Measurements from ENCODE around the gene MCM5. TPM values are rescaled to one million over a fixed set of nuclear protein-coding genes. Genes with fewer than 3 reads are reported as not detected.
"Not testable (repeated sequence)": the region's sequence is repeated elsewhere in the genome, so short reads cannot be mapped to it uniquely, and the experiment has no call there.

MCM5 gene
- total RNA-seq, 1 donor from 2014 or later: 80.9 TPM

DNA sequence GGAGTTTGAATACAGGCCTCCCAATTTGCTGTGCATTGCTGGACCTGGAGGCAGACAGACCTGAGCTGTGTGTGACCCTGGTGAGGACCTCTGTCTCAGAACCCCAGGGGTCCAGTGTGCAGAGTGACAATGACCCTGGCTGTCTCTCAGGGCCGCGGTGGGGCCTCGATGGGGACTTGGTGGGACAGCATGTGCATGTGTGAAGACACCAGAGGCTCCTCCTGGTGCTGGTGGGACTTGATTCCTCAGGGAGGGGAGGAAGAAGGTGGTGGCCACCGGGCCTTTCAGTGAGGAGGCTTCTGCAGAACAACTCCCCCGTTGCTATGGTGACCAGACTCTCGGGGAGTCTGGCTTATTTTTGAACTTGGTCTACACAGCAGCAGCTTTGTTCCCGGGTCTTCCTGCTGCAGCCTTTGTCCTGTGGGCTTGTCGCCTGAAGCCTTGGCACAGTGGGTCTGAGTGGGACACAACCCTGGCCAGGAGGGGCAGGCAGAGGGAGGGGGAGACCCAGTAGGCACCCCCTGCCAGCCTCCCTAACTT lies 35.3 kb downstream of the MCM5 start:
- no peak for DNase-seq (ENCODE audit: low spot score)
- Mint-ChIP-seq H3K4me3 (ENCODE audit: unreplicated experiment) (no peak overlapping the region), H3K9me3 (ENCODE audit: unreplicated experiment) (no peaks in the 10 kb centered on the region), H3K4me1 (ENCODE audit: unreplicated experiment) (no peaks in the 10 kb centered on the region), H3K36me3 (ENCODE audit: low read depth, unreplicated experiment) (peaks cover 24% of the 10 kb centered on the region), H3K27me3 (ENCODE audit: unreplicated experiment) (peaks cover 5% of the 10 kb centered on the region), H3K27ac (ENCODE audit: unreplicated experiment) (no peak overlapping the region)
- TF ChIP-seq, protein P1, sequence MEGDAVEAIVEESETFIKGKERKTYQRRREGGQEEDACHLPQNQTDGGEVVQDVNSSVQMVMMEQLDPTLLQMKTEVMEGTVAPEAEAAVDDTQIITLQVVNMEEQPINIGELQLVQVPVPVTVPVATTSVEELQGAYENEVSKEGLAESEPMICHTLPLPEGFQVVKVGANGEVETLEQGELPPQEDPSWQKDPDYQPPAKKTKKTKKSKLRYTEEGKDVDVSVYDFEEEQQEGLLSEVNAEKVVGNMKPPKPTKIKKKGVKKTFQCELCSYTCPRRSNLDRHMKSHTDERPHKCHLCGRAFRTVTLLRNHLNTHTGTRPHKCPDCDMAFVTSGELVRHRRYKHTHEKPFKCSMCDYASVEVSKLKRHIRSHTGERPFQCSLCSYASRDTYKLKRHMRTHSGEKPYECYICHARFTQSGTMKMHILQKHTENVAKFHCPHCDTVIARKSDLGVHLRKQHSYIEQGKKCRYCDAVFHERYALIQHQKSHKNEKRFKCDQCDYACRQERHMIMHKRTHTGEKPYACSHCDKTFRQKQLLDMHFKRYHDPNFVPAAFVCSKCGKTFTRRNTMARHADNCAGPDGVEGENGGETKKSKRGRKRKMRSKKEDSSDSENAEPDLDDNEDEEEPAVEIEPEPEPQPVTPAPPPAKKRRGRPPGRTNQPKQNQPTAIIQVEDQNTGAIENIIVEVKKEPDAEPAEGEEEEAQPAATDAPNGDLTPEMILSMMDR (IDR thresholded peaks at IDR 0.05; ENCODE audit: unreplicated experiment): no peak

DNA sequence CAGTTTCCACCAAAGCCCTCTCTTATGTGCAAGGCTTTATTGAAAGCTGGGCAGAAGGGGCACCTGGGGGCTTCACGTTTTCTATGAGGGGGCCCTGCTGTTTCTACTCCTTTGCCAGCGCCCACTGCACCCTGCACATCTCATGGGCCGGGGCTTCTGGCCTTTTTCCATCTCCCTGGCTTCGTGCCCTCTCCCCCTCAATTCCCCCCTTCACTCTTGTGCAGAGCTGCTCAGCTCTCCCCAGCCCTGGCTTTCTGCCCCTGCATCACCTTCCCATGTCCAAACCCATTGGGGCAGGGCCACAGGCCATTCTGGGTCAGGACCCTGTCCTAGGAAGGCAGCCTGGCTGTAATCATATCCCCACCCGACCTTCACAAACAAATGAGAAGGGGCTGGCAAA lies 36.5 kb downstream of the MCM5 start:
- Mint-ChIP-seq H3K4me1 (ENCODE audit: unreplicated experiment) (no peaks in the 10 kb centered on the region), H3K4me3 (ENCODE audit: unreplicated experiment) (no peak overlapping the region), H3K27me3 (ENCODE audit: unreplicated experiment) (peaks cover 5% of the 10 kb centered on the region), H3K36me3 (ENCODE audit: low read depth, unreplicated experiment) (peaks cover 24% of the 10 kb centered on the region), H3K9me3 (ENCODE audit: unreplicated experiment) (no peaks in the 10 kb centered on the region), H3K27ac (ENCODE audit: unreplicated experiment) (no peak overlapping the region)
- DNase-seq (ENCODE audit: low spot score): no peak
- TF ChIP-seq, protein P1 (IDR thresholded peaks at IDR 0.05; ENCODE audit: unreplicated experiment): no peak

DNA sequence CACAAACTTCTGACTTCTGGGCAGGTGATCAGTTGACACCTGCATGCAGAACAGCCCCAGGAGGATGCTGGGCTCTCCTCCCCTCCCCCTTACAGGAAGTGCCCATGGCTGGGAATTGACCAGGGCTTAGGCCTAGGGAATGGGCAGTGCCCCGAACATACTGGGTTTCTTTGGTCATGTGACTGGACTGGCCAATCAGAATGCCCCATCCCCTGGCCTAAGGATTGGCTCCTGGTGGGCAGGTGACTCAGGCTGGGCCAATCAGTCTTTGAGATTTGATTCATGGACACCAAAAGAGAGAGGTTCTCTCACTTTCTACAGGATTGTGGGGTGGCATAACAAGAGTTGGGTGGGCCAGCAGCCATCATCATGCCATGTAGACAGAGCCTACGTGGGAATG lies 37.1 kb downstream of the MCM5 start:
- no peak for DNase-seq (ENCODE audit: low spot score)
- H3K4me3 Mint-ChIP-seq (ENCODE audit: unreplicated experiment): no peak overlapping the region
- peaks cover 21% of the 10 kb centered on the region for H3K36me3 Mint-ChIP-seq (ENCODE audit: low read depth, unreplicated experiment)
- no peak overlapping the region for H3K27ac Mint-ChIP-seq (ENCODE audit: unreplicated experiment)
- TF ChIP-seq, protein P1 (IDR thresholded peaks at IDR 0.05; ENCODE audit: unreplicated experiment): no peak
- no peaks in the 10 kb centered on the region for H3K4me1 Mint-ChIP-seq (ENCODE audit: unreplicated experiment)
- no peaks in the 10 kb centered on the region for H3K9me3 Mint-ChIP-seq (ENCODE audit: unreplicated experiment)
- H3K27me3 Mint-ChIP-seq (ENCODE audit: unreplicated experiment): peaks cover 4% of the 10 kb centered on the region

DNA sequence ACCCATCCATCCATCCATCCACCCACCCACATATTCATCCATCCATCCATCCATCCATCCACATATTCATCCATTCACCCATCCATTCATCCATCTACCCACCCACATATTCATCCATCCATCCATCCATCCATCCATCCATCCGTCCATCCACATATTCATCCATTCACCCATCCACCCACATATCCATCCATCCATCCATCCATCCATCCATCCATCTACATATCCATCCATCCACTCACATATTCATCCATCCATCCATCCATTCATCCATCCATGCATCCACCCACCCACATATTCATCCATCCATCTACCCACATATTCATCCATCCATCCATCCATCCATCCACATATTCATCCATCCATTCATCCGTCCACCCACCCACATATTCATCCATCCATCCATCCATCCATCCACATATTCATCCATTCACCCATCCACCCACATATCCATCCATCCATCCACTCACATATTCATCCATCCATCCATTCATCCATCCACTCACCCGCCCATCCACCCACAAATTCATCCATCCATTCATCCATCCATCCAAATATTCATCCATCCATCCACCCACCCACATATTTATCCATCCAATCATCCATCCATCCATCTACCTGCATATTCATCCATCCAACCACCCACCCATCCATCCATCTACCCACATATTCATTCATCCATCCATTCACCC lies 38.9 kb downstream of the MCM5 start:
- not testable (repeated sequence) for H3K4me1 Mint-ChIP-seq (ENCODE audit: unreplicated experiment); H3K27me3 Mint-ChIP-seq (ENCODE audit: unreplicated experiment); H3K4me3 Mint-ChIP-seq (ENCODE audit: unreplicated experiment); H3K27ac Mint-ChIP-seq (ENCODE audit: unreplicated experiment); H3K36me3 Mint-ChIP-seq (ENCODE audit: low read depth, unreplicated experiment); H3K9me3 Mint-ChIP-seq (ENCODE audit: unreplicated experiment); DNase-seq (ENCODE audit: low spot score)

DNA sequence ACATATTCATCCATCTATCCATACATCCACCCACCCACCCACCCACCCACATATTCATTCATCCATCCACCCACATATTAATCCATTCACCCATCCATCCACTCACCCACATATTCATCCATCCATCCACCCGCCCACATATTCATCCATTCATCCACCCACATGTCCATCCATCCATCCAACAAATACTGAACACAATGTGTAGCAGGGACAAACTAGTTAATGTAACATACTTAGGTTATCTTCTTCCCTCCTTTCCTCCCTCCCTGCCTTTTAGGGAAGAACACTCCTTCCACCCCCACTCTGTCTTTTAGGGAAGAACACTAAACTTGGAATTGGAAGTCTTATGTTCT lies 39.4 kb downstream of the MCM5 start:
- no peak overlapping the region for H3K4me3 Mint-ChIP-seq (ENCODE audit: unreplicated experiment)
- no peak for DNase-seq (ENCODE audit: low spot score)
- TF ChIP-seq, protein P1 (IDR thresholded peaks at IDR 0.05; ENCODE audit: unreplicated experiment): no peak
- no peaks in the 10 kb centered on the region for H3K4me1 Mint-ChIP-seq (ENCODE audit: unreplicated experiment)
- H3K27ac Mint-ChIP-seq (ENCODE audit: unreplicated experiment): no peak overlapping the region
- H3K36me3 Mint-ChIP-seq (ENCODE audit: low read depth, unreplicated experiment): peaks cover 4% of the 10 kb centered on the region
- peaks cover 2% of the 10 kb centered on the region for H3K27me3 Mint-ChIP-seq (ENCODE audit: unreplicated experiment)
- H3K9me3 Mint-ChIP-seq (ENCODE audit: unreplicated experiment): no peaks in the 10 kb centered on the region
